Measurements from ENCODE around the gene FGD3.
"Not testable (repeated sequence)": the region's sequence is repeated elsewhere in the genome, so short reads cannot be mapped to it uniquely, and the experiment has no call there.

Gene FGD3

DNA sequence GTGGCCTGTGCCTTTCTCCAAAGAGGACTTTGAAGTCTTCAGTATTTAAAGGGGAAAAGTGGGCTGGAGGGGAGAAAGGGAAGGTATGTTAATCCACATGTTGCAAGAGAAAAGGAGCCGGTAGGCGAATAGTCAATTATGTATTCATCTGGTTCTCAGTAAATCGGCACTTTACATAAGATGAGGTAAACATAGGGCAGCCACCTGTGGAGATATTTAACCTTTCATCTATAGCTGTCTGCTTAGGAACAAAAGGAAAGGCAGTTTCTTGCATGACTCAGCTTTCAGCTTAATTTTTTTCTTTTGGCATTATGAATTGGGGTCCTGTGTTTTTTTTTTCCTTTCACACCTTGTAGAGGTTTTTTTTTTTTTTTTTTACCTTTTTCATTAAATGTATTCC lies 42.2 kb downstream of the FGD3 start:
- H3K9me2 ChIP-seq (replicated peaks; ENCODE audit: control insufficient read depth, low read length) = no peaks in the 10 kb centered on the region
- H3K9me3 ChIP-seq (ENCODE audit: control insufficient read depth, insufficient read depth, low read length) = peaks cover 7% of the 10 kb centered on the region
- no peaks in the 10 kb centered on the region for H3K27me3 ChIP-seq (ENCODE audit: control insufficient read depth, low read length)
- no peaks in the 10 kb centered on the region; the same call in 1 of the 2 replicates for H3K36me3 ChIP-seq (ENCODE audit: control insufficient read depth, low read length)
- no peak for TF ChIP-seq EZH2phosphoT487 (IDR thresholded peaks at IDR 0.05; ENCODE audit: borderline replicate concordance, low read length)
- TF ChIP-seq, protein P1, sequence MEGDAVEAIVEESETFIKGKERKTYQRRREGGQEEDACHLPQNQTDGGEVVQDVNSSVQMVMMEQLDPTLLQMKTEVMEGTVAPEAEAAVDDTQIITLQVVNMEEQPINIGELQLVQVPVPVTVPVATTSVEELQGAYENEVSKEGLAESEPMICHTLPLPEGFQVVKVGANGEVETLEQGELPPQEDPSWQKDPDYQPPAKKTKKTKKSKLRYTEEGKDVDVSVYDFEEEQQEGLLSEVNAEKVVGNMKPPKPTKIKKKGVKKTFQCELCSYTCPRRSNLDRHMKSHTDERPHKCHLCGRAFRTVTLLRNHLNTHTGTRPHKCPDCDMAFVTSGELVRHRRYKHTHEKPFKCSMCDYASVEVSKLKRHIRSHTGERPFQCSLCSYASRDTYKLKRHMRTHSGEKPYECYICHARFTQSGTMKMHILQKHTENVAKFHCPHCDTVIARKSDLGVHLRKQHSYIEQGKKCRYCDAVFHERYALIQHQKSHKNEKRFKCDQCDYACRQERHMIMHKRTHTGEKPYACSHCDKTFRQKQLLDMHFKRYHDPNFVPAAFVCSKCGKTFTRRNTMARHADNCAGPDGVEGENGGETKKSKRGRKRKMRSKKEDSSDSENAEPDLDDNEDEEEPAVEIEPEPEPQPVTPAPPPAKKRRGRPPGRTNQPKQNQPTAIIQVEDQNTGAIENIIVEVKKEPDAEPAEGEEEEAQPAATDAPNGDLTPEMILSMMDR (IDR thresholded peaks at IDR 0.05; ENCODE audit: low read depth, low read length, poor library complexity, severe bottlenecking) = no peak
- no peak overlapping the region for H3K27ac ChIP-seq (ENCODE audit: low read depth, low read length)
- peaks cover 13% of the 10 kb centered on the region for H3K4me1 ChIP-seq (ENCODE audit: control insufficient read depth, low read length)
- no peaks in the 10 kb centered on the region for H4K20me1 ChIP-seq (ENCODE audit: control insufficient read depth, insufficient read depth, low read depth, low read length)
- H3K4me2 ChIP-seq (ENCODE audit: low read length) = no peak overlapping the region
- H3K4me3 ChIP-seq (ENCODE audit: low read length) = no peak overlapping the region
- no peaks in the 10 kb centered on the region for H3F3A ChIP-seq (ENCODE audit: control insufficient read depth, insufficient read depth)
- peaks cover 5% of the 10 kb centered on the region for H3K79me2 ChIP-seq (ENCODE audit: control insufficient read depth, low read length)

DNA sequence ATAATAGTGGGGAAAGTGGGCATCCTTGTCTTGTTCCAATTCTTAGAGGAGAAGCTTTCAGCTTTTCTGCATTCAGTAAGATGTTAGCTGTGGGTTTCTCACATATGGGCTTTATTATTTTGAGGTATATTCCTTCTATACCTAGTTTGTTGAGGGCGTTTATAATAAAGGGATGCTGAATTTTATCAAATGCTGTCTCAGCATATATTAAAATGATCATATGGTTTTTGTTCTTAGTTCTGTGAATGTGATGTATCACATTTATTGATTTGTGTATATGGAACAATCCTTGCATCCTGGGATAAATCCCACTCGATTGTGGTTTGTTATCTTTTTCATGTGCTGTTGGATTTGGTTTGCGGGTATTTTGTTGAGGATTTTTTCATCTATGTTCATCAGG lies 43.1 kb downstream of the FGD3 start:
- Histone ChIP-seq H3K36me3 (ENCODE audit: control insufficient read depth, low read length) (no peaks in the 10 kb centered on the region; the same call in 1 of the 2 replicates), H3K4me2 (ENCODE audit: low read length) (no peak overlapping the region)

DNA sequence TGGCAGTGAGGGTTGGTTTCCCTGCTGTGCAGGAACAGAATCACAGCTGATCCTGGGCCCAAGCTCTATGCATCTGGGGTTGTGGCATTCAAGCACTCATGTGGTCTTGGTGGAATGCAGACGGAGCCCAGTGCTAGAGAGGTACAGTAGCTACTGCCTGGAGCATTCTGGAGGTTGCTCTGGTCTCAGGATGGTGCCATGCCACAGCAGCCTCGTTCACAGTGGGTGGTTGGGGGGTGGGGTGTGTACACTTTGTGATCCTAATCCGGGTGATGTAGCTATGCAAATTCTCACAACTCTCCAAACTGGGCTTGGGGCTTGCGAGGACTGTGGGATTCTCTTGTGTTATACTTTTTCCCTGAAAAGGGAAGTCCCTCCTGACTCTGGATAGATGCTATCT lies 45.2 kb downstream of the FGD3 start:
- H3K36me3 ChIP-seq (ENCODE audit: control insufficient read depth, low read length) = no peaks in the 10 kb centered on the region; the same call in 1 of the 2 replicates
- no peak overlapping the region for H3K27ac ChIP-seq (ENCODE audit: low read depth, low read length)
- H3K9me2 ChIP-seq (replicated peaks; ENCODE audit: control insufficient read depth, low read length) = no peaks in the 10 kb centered on the region
- H3K4me3 ChIP-seq (ENCODE audit: low read length) = no peak overlapping the region
- H3F3A ChIP-seq (ENCODE audit: control insufficient read depth, insufficient read depth) = no peaks in the 10 kb centered on the region
- H3K27me3 ChIP-seq (ENCODE audit: control insufficient read depth, low read length) = no peaks in the 10 kb centered on the region
- peaks cover 5% of the 10 kb centered on the region for H3K79me2 ChIP-seq (ENCODE audit: control insufficient read depth, low read length)
- no peak for TF ChIP-seq EZH2phosphoT487 (IDR thresholded peaks at IDR 0.05; ENCODE audit: borderline replicate concordance, low read length)
- TF ChIP-seq, protein P1 (IDR thresholded peaks at IDR 0.05; ENCODE audit: low read depth, low read length, poor library complexity, severe bottlenecking) = no peak
- H3K4me2 ChIP-seq (ENCODE audit: low read length) = no peak overlapping the region
- no peaks in the 10 kb centered on the region for H4K20me1 ChIP-seq (ENCODE audit: control insufficient read depth, insufficient read depth, low read depth, low read length)
- no peaks in the 10 kb centered on the region for H3K9me3 ChIP-seq (ENCODE audit: control insufficient read depth, insufficient read depth, low read length)
- H3K4me1 ChIP-seq (ENCODE audit: control insufficient read depth, low read length) = peaks cover 7% of the 10 kb centered on the region

More for the DNA sequence above, 43.1 kb downstream of the FGD3 start:
- Histone ChIP-seq H3K9me2 (replicated peaks; ENCODE audit: control insufficient read depth, low read length) (no peaks in the 10 kb centered on the region), H3K4me3 (ENCODE audit: low read length) (no peak overlapping the region), H3K79me2 (ENCODE audit: control insufficient read depth, low read length) (peaks cover 5% of the 10 kb centered on the region), H3K4me1 (ENCODE audit: control insufficient read depth, low read length) (peaks cover 13% of the 10 kb centered on the region), H3K27me3 (ENCODE audit: control insufficient read depth, low read length) (no peaks in the 10 kb centered on the region), H3K27ac (ENCODE audit: low read depth, low read length) (no peak overlapping the region), H3F3A (ENCODE audit: control insufficient read depth, insufficient read depth) (no peaks in the 10 kb centered on the region), H4K20me1 (ENCODE audit: control insufficient read depth, insufficient read depth, low read depth, low read length) (no peaks in the 10 kb centered on the region), H3K9me3 (ENCODE audit: control insufficient read depth, insufficient read depth, low read length) (no peaks in the 10 kb centered on the region)
- TF ChIP-seq, protein P1 (IDR thresholded peaks at IDR 0.05; ENCODE audit: low read depth, low read length, poor library complexity, severe bottlenecking) = no peak
- no peak for TF ChIP-seq EZH2phosphoT487 (IDR thresholded peaks at IDR 0.05; ENCODE audit: borderline replicate concordance, low read length)

DNA sequence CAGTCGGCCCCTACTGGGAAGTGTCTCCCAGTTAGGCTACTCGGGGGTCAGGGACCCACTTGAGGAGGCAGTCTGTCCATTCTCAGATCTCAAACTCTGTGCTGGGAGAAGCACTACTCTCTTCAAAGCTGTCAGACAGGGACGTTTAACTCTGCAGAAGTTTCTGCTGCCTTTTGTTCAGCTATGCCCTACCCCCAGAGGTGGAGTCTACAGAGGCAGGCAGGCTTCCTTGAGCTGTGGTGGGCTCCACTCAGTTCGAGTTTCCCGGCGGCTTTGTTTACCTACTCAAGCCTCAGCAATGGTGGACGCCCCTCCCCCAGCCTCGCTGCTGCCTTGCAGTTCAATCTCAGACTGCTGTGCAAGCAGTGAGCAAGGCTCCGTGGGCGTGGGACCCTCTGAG lies 51.5 kb downstream of the FGD3 start:
- not testable (repeated sequence) for H3K4me1 ChIP-seq (ENCODE audit: control insufficient read depth, low read length); H3F3A ChIP-seq (ENCODE audit: control insufficient read depth, insufficient read depth); H3K4me2 ChIP-seq (ENCODE audit: low read length); H3K9me3 ChIP-seq (ENCODE audit: control insufficient read depth, insufficient read depth, low read length); H3K36me3 ChIP-seq (ENCODE audit: control insufficient read depth, low read length); H3K79me2 ChIP-seq (ENCODE audit: control insufficient read depth, low read length); H3K9me2 ChIP-seq (replicated peaks; ENCODE audit: control insufficient read depth, low read length); H3K27ac ChIP-seq (ENCODE audit: low read depth, low read length); H3K4me3 ChIP-seq (ENCODE audit: low read length); H3K27me3 ChIP-seq (ENCODE audit: control insufficient read depth, low read length); H4K20me1 ChIP-seq (ENCODE audit: control insufficient read depth, insufficient read depth, low read depth, low read length)
